SK-N-SH treated with all-trans-retinoic acid at 6 μM for 48 hours (cell line): ENCODE data around the gene HS3ST3B1.

Experiments
- CSDC2 ChIP-seq: fragments of 250-450 bp; sonication (Bioruptor Pico); IDR thresholded peaks from 2 replicates; pipeline ENCODE4 v1.5.0; 2020; ENCODE audit warnings: mild to moderate bottlenecking, moderate library complexity
- CSRNP3 ChIP-seq: fragments of 250-450 bp; sonication (Bioruptor Pico); IDR thresholded peaks from 2 replicates; pipeline ENCODE4 v1.5.1; 2021; ENCODE audit warnings: mild to moderate bottlenecking, moderate library complexity
- GLIS3 ChIP-seq: fragments of 250-450 bp; sonication (Bioruptor Pico); IDR thresholded peaks from 2 replicates; pipeline ENCODE4 v1.5.0; 2020; ENCODE audit warnings: mild to moderate bottlenecking, moderate library complexity
- OSR1 ChIP-seq: fragments of 250-450 bp; sonication (Bioruptor Pico); IDR thresholded peaks from 2 replicates; pipeline ENCODE4 v1.8.0; 2022; ENCODE audit warnings: moderate library complexity, mild to moderate bottlenecking, inconsistent platforms
- PATZ1 ChIP-seq: fragments of 250-450 bp; sonication (Bioruptor Pico); IDR thresholded peaks from 2 replicates; pipeline ENCODE4 v1.8.0; 2020; ENCODE audit warnings: mild to moderate bottlenecking, moderate library complexity, borderline replicate concordance
- RARB ChIP-seq: fragments of 250-450 bp; sonication (Bioruptor Pico); IDR thresholded peaks from 2 replicates; pipeline ENCODE4 v1.8.0; 2021; ENCODE audit warnings: mild to moderate bottlenecking, moderate library complexity
- TOX ChIP-seq: fragments of 250-450 bp; sonication (Bioruptor Pico); IDR thresholded peaks from 2 replicates; pipeline ENCODE4 v1.8.0; 2021; ENCODE audit warnings: mild to moderate bottlenecking, moderate library complexity, borderline replicate concordance
- TSHZ2 ChIP-seq: fragments of 250-450 bp; sonication (Bioruptor Pico); IDR thresholded peaks from 2 replicates; pipeline ENCODE4 v1.5.0; 2020; ENCODE audit warnings: mild to moderate bottlenecking, moderate library complexity
- ZC3H10 ChIP-seq: fragments of 250-450 bp; sonication (Bioruptor Pico); IDR thresholded peaks from 2 replicates; pipeline ENCODE4 v1.5.1; 2021; ENCODE audit warnings: mild to moderate bottlenecking, moderate library complexity
- ZFP3 ChIP-seq: fragments of 250-450 bp; sonication (Bioruptor Pico); IDR thresholded peaks from 2 replicates; pipeline ENCODE4 v1.5.0; 2020; ENCODE audit warnings: mild to moderate bottlenecking, moderate library complexity
- ZFP30 ChIP-seq: fragments of 450-650 bp; formaldehyde crosslinking; IDR thresholded peaks from 2 replicates; pipeline ENCODE4 v1.5.0; 2022; ENCODE audit warnings: mild to moderate bottlenecking, moderate library complexity
- ZNF565 ChIP-seq: fragments of 450-650 bp; formaldehyde crosslinking; conservative IDR thresholded peaks from 2 replicates; pipeline ENCODE4 v1.5.0; 2020; ENCODE audit warnings: low read depth, mild to moderate bottlenecking, moderate library complexity

- TF ChIP-seq RARB (CRISPR knock-in tag) (no peak), ZFP30 (no peak), TOX (CRISPR knock-in tag) (no peak), PATZ1 (CRISPR knock-in tag) (no peak), CSDC2 (CRISPR knock-in tag) (no peak), CSRNP3 (CRISPR knock-in tag) (no peak), ZC3H10 (CRISPR knock-in tag) (no peak), OSR1 (CRISPR knock-in tag) (no peak), GLIS3 (CRISPR knock-in tag) (no peak), TSHZ2 (CRISPR knock-in tag) (no peak), ZFP3 (CRISPR knock-in tag) (no peak), ZNF565 (CRISPR knock-in tag) (no peak)
Observed at GRCh38 chr17:14269473-14269872, 31.4 kb upstream of the HS3ST3B1 start.
